NCI-H446 (cell line): ENCODE results near the gene IMMP1L.

Source experiments
- DNase-seq, 2 experiments: peaks; one replicate each; lab custom pipeline; 2025; lab: John Stamatoyannopoulos, UW

The IMMP1L gene

GRCh38 chr11:31474083-31474482 lies 35.3 kb downstream of the IMMP1L start:
- DNase-seq: no peak

- DNase-seq: no peak
These were observed 45.0 kb downstream of the IMMP1L start for GRCh38 chr11:31464436-31464835.

- DNase-seq: no peak
These were observed 54.2 kb downstream of the IMMP1L start for GRCh38 chr11:31455177-31455576.

GRCh38 chr11:31450841-31451240 lies 58.6 kb downstream of the IMMP1L start:
- DNase-seq: no peak

- DNase-seq: no peak
These were observed 60.4 kb downstream of the IMMP1L start for GRCh38 chr11:31449040-31449439.

GRCh38 chr11:31445621-31446020 lies 63.8 kb downstream of the IMMP1L start:
- DNase-seq: no peak

- no peak for DNase-seq
These were observed 65.6 kb downstream of the IMMP1L start for GRCh38 chr11:31443802-31444201.

GRCh38 chr11:31442086-31442485 lies 67.3 kb downstream of the IMMP1L start:
- DNase-seq: no peak

- no peak for DNase-seq
These were observed 68.1 kb downstream of the IMMP1L start for GRCh38 chr11:31441296-31441695.

- DNase-seq: no peak
These were observed 71.5 kb downstream of the IMMP1L start for GRCh38 chr11:31437742-31438435.

GRCh38 chr11:31433851-31434250 lies 75.6 kb downstream of the IMMP1L start:
- no peak for DNase-seq

- DNase-seq: no peak
These were observed 84.8 kb downstream of the IMMP1L start for GRCh38 chr11:31424652-31425051.

GRCh38 chr11:31422703-31423102 lies 86.7 kb downstream of the IMMP1L start:
- no peak for DNase-seq

GRCh38 chr11:31421820-31422219 lies 87.6 kb downstream of the IMMP1L start:
- no peak for DNase-seq

GRCh38 chr11:31419669-31420068 lies 89.8 kb downstream of the IMMP1L start:
- no peak for DNase-seq

- DNase-seq: no peak
These were observed 90.3 kb downstream of the IMMP1L start for GRCh38 chr11:31419138-31419537.

GRCh38 chr11:31417816-31418215 lies 91.6 kb downstream of the IMMP1L start:
- DNase-seq: no peak

- no peak for DNase-seq
These were observed 92.1 kb downstream of the IMMP1L start for GRCh38 chr11:31417357-31417756.

- no peak for DNase-seq
These were observed 94.0 kb downstream of the IMMP1L start for GRCh38 chr11:31415435-31415834.

- no peak for DNase-seq
These were observed 95.1 kb downstream of the IMMP1L start for GRCh38 chr11:31414338-31414737.

- no peak for DNase-seq
These were observed 96.5 kb downstream of the IMMP1L start for GRCh38 chr11:31412946-31413345.

GRCh38 chr11:31408201-31408600 lies 101.2 kb downstream of the IMMP1L start:
- DNase-seq: no peak

- DNase-seq: no peak
These were observed 104.8 kb downstream of the IMMP1L start for GRCh38 chr11:31404614-31405013.

- DNase-seq: peak; percentile 25 to 68
These were observed 112.1 kb downstream of the IMMP1L start for GRCh38 chr11:31397239-31397834.
